Right lobe of liver (tissue), 6 donors: Measurements from ENCODE around the gene DACH1. TPM values are rescaled to one million over a fixed set of nuclear protein-coding genes. Genes with fewer than 3 reads are reported as not detected.

Experiments
- ATAC-seq, 4 donors: fragments of 200-7000 bp; cut with Tn5 transposase; one replicate each; pipeline ENCODE4 v1.9.1; 2020; ENCODE audit warnings: mild to moderate bottlenecking in 4 of 4, moderate library complexity in 4 of 4
- DNase-seq, 3 donors: peaks; one replicate each; pipeline ENCODE4 v3.0.0-alpha.2; 2020
- H3K27ac ChIP-seq, 3 donors: fragments of 200-600 bp; one replicate each; pipeline ENCODE4 v1.8.0; 2022
- H3K27me3 ChIP-seq, 2 donors: fragments of 200-600 bp; one replicate each; pipeline ENCODE4 v1.8.0; 2022
- H3K36me3 ChIP-seq, 4 donors: fragments of 200-600 bp; sonication (generic) in 1 of 4; one replicate each; pipeline versions ENCODE4 v1.5.1 to v1.8.0; 2017 to 2022; ENCODE audit warnings: control low read depth in 1 of 4
- H3K4me1 ChIP-seq, 4 donors: fragments of 200-600 bp; sonication (generic) in 1 of 4; one replicate each; pipeline versions ENCODE4 v1.5.1 to v1.8.0; 2017 to 2022; ENCODE audit warnings: control low read depth in 1 of 4
- H3K4me3 ChIP-seq, 3 donors: fragments of 200-600 bp; one replicate each; pipeline ENCODE4 v1.8.0; 2022
- H3K9me3 ChIP-seq, 4 donors: fragments of 200-600 bp; sonication (generic) in 1 of 4; one replicate each; pipeline versions ENCODE4 v1.5.1 to v1.8.0; 2017 to 2022; ENCODE audit warnings: control low read depth in 1 of 4
- CTCF ChIP-seq, 4 donors: fragments of 200-600 bp in 3 of 4; fragments of 450-650 bp in 1 of 4; IDR thresholded peaks; one replicate each; pipeline versions ENCODE4 v1.5.1 to v1.8.0; 2016 to 2022; ENCODE audit warnings: antibody characterized with exemption in 4 of 4, mild to moderate bottlenecking in 2 of 4
- POLR2A ChIP-seq: fragments of 450-650 bp; IDR thresholded peaks from one replicate; pipeline ENCODE4 v1.6.1; 2017; ENCODE audit warnings: antibody characterized with exemption, mild to moderate bottlenecking
- WGBS: methylation state at CpG from one replicate; pipeline ENCODE4 v1.1.6; 2018; ENCODE audit warnings: low coverage, low lambda C conversion rate; ENCODE audit not compliant: insufficient coverage; ENCODE audit errors: missing lambda C conversion rate; 5-methylcytosine and 5-hydroxymethylcytosine counted together
- intact Hi-C, 2 donors: fragments of 100-400 bp; cut with DNase I; formaldehyde crosslinking; loops; one replicate each; pipeline versions ENCODE4 v1.11.2 to v1.14.1; 2022
- total RNA-seq, 6 experiments: library from RNA; depleted of rRNA in 2 of 6; stranded (reverse); fragments of >200 nt in 2 of 6; fragmentation: NEBNext Ultra II Directional in 3 of 6; extraction: Animal tissue kit (Norgen Biotek cat#: 25700) in 3 of 6; gene quantifications; one replicate each; pipeline versions ENCODE4 v1.1.0 to v1.2.4, GENCODE V29; 2016 to 2023
- donor health status: DM: no; HTN: yes; CAD: no.
- donor health status: DM: no; HTN: no; CAD: no.
- donor health status: DM: no; HTN: no; CAD: no.
- donor health status: DM: no; HTN: yes; CAD: no.
- donor health status: DM: no; HTN: yes; CAD: no.

Gene DACH1
- total RNA-seq, 6 experiments from 2014 or later = 0.80 to 1.5 (median 0.94) TPM

- Histone ChIP-seq H3K36me3 (no peaks in the 10 kb centered on the region), H3K27me3 (no peaks in the 10 kb centered on the region), H3K4me3 (no peak overlapping the region), H3K27ac (no peak overlapping the region), H3K9me3 (no peaks in the 10 kb centered on the region), H3K4me1 (no peaks in the 10 kb centered on the region)
- TF ChIP-seq POLR2A (no peak), CTCF (IDR thresholded peaks at IDR 0.05) (no peak)
- intact Hi-C loops = no loop called here
- ATAC-seq = no peak
- 66% methylated on average over 2 of the region's 2 CpGs for WGBS
- DNase-seq = no peak
These were observed 330.8 kb downstream of the DACH1 start for GRCh38 chr13:71536201-71536600.

- DNase-seq (no peak), ATAC-seq (no peak)
- Histone ChIP-seq H3K9me3 (no peaks in the 10 kb centered on the region), H3K4me3 (no peak overlapping the region), H3K27me3 (no peaks in the 10 kb centered on the region), H3K4me1 (no peaks in the 10 kb centered on the region), H3K36me3 (no peaks in the 10 kb centered on the region), H3K27ac (no peak overlapping the region)
- TF ChIP-seq CTCF (IDR thresholded peaks at IDR 0.05) = no peak
- TF ChIP-seq POLR2A = no peak
- intact Hi-C loops = no loop called here
- WGBS = 69% methylated on average over 16 of the region's 16 CpGs
These were observed 342.2 kb downstream of the DACH1 start for GRCh38 chr13:71524613-71525304.

GRCh38 chr13:71524245-71524612 is 342.8 kb downstream of the DACH1 start:
- DNase-seq = no peak
- Histone ChIP-seq H3K27me3 (no peaks in the 10 kb centered on the region), H3K27ac (no peak overlapping the region), H3K4me1 (no peaks in the 10 kb centered on the region), H3K9me3 (no peaks in the 10 kb centered on the region), H3K36me3 (no peaks in the 10 kb centered on the region), H3K4me3 (no peak overlapping the region)
- 53% methylated on average over 3 of the region's 3 CpGs for WGBS
- ATAC-seq = no peak
- intact Hi-C loops = no loop called here
- TF ChIP-seq CTCF (IDR thresholded peaks at IDR 0.05) (no peak), POLR2A (no peak)

GRCh38 chr13:71522941-71523526 is 344.0 kb downstream of the DACH1 start:
- ATAC-seq (no peak), DNase-seq (no peak)
- intact Hi-C loops = no loop called here
- Histone ChIP-seq H3K4me3 (no peak overlapping the region), H3K27ac (no peak overlapping the region), H3K4me1 (no peaks in the 10 kb centered on the region), H3K36me3 (no peaks in the 10 kb centered on the region), H3K27me3 (no peaks in the 10 kb centered on the region), H3K9me3 (no peaks in the 10 kb centered on the region)
- no peak for TF ChIP-seq CTCF (IDR thresholded peaks at IDR 0.05)
- TF ChIP-seq POLR2A = no peak
- 42% methylated on average over 4 of the region's 4 CpGs for WGBS
